H1 (cell line): Measurements from ENCODE around the gene TEX26.

Experiments used
- CTCF ChIP-seq, 3 experiments: IDR thresholded peaks; 1 replicate in 2 of 3; 2 replicates in 1 of 3; pipeline versions ENCODE4 v1.5.1 to v1.6.1; 2011; ENCODE audit warnings: low read length in 3 of 3, mild to moderate bottlenecking in 3 of 3, inconsistent platforms in 2 of 3, low read depth in 1 of 3, moderate library complexity in 1 of 3; ENCODE audit not compliant: insufficient read depth in 1 of 3; ENCODE audit errors: control extremely low read depth in 1 of 3
- EZH2 ChIP-seq: fragments of 200-600 bp; sonication (generic); IDR thresholded peaks from 2 replicates; pipeline ENCODE4 v1.7.1; 2012; ENCODE audit warnings: low read depth, mild to moderate bottlenecking, moderate library complexity, low read length, inconsistent platforms; ENCODE audit not compliant: severe bottlenecking
- JUN ChIP-seq: IDR thresholded peaks from 2 replicates; pipeline ENCODE4 v1.6.1; 2011; ENCODE audit warnings: low read depth, mild to moderate bottlenecking, improper control_type of control experiment, low read length
- POLR2AphosphoS5 ChIP-seq: IDR thresholded peaks from 2 replicates; pipeline ENCODE4 v1.6.1; 2011; ENCODE audit warnings: low read depth, low read length
- POU5F1 ChIP-seq: IDR thresholded peaks from 2 replicates; pipeline ENCODE4 v1.6.1; 2011; ENCODE audit warnings: low read depth, mild to moderate bottlenecking, low read length, moderate library complexity
- RFX5 ChIP-seq: IDR thresholded peaks from 2 replicates; pipeline ENCODE4 v1.6.1; 2011; ENCODE audit warnings: low read depth, low read length, improper control_type of control experiment, borderline replicate concordance
- YY1 ChIP-seq: IDR thresholded peaks from 2 replicates; pipeline ENCODE4 v1.6.1; 2011; ENCODE audit warnings: low read depth, mild to moderate bottlenecking, low read length
- ZNF274 ChIP-seq: IDR thresholded peaks from 2 replicates; pipeline ENCODE4 v1.7.0; 2012; ENCODE audit warnings: low read length, borderline replicate concordance; ENCODE audit errors: extremely low read depth

- TF ChIP-seq JUN (no peak), RFX5 (no peak), POLR2AphosphoS5 (no peak), EZH2 (no peak), YY1 (no peak), POU5F1 (no peak), CTCF (IDR thresholded peaks at IDR 0.05; ENCODE audit: control extremely low read depth in 1 of 3, insufficient read depth in 1 of 3, low read depth in 1 of 3, low read length in 3 of 3) (no peak), ZNF274 (no peak)
Measured at GRCh38 chr13:30907121-30907861, 25.2 kb upstream of the TEX26 start.
